Measurements from ENCODE around the gene RBBP5. TPM values are rescaled to one million over a fixed set of nuclear protein-coding genes. Genes with fewer than 3 reads are reported as not detected.

RBBP5 gene
- total RNA-seq, 2 experiments from 2014 or later, result 22.8 to 23.0 TPM

DNA sequence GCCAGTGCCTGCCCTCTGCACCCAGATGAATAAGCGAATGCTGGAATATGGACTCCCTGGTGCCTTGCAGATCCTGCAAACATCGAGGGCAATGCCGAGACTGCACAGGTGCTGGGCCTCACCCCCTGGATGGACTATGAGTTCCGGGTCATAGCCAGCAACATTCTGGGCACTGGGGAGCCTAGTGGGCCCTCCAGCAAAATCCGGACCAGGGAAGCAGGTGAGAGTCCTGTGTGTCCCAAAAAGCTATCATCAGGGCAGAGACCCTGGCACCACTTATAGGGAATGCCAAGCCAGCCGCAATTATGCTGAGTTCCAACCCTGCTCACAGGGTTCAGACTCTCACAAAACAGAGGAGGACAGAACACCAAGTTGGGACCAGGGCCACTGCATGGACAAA lies 54.7 kb downstream of the RBBP5 start:
- no peak for DNase-seq
- CTCF ChIA-PET, result no interaction called here
- Mint-ChIP-seq H3K27ac (no peak overlapping the region), H3K4me1 (no peaks in the 10 kb centered on the region), H3K27me3 (no peaks in the 10 kb centered on the region), H3K36me3 (no peaks in the 10 kb centered on the region), H3K4me3 (no peak overlapping the region), H3K9me3 (ENCODE audit: low read depth) (no peaks in the 10 kb centered on the region)
- no peak for ATAC-seq

DNA sequence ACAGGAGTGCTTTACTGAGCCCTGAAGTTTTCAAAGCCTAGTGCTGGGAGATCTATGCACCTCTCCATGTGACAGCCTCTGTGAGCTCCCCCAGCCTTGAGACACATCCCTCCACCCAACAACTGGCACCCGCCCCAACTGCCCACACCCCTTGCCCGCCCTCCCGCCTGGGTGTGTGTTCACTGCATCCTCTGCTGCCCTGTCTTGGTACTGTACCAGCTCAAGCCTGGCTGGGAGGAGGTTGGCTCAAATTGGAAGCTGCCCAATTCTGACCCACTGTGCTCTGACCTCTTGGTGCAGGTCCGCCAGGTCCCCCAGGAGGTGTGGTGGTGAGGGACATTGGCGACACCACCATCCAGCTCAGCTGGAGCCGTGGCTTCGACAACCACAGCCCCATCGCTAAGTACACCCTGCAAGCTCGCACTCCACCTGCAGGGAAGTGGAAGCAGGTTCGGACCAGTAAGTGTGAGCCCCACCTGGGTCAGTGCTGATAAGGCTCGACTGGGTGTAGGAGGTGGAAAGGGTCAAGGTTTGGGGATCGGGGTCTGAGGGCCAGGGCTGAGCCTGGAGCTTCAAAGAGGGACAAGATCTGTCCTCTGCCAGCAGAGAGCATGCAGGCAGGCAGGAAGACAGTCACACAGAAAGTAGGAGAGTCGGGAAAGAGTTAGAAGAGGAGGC lies 55.5 kb downstream of the RBBP5 start:
- ATAC-seq (no peak), DNase-seq (no peak)
- H3K27ac Mint-ChIP-seq, result no peak overlapping the region
- no peak overlapping the region for H3K4me3 Mint-ChIP-seq
- CTCF ChIA-PET, result interaction anchor here (1.2 kb wide), 1 partner anchor 77 kb away, joined by 5 read pairs; no protein-coding TSS in a partner anchor
- H3K27me3 Mint-ChIP-seq, result no peaks in the 10 kb centered on the region
- no peaks in the 10 kb centered on the region for H3K4me1 Mint-ChIP-seq
- no peaks in the 10 kb centered on the region for H3K9me3 Mint-ChIP-seq (ENCODE audit: low read depth)
- no peaks in the 10 kb centered on the region for H3K36me3 Mint-ChIP-seq

DNA sequence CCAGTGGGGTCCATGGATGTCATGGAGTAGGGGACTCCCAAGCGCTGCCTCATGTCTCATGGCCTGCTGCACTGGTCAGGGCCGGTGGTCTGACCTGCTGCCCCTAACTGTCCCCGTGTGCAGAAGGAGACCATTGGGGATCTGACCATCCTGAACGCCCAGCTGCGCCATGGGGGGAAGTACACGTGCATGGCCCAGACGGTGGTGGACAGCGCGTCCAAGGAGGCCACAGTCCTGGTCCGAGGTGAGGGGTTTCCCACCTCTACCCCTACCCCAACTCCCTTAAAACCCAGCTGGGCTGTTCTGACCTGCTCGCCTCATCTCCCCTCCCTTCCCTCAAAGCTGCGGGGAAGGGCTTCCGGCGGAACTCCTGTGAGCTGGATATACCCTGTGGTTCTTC lies 56.1 kb downstream of the RBBP5 start:
- H3K4me1 Mint-ChIP-seq, result no peaks in the 10 kb centered on the region
- H3K36me3 Mint-ChIP-seq, result no peaks in the 10 kb centered on the region
- DNase-seq (no peak), ATAC-seq (no peak)
- no peaks in the 10 kb centered on the region for H3K9me3 Mint-ChIP-seq (ENCODE audit: low read depth)
- no peak overlapping the region for H3K4me3 Mint-ChIP-seq
- H3K27me3 Mint-ChIP-seq, result no peaks in the 10 kb centered on the region
- no peak overlapping the region for H3K27ac Mint-ChIP-seq
- CTCF ChIA-PET, result interaction anchor here (1.2 kb wide), 1 partner anchor 76 kb away, joined by 5 read pairs; no protein-coding TSS in a partner anchor

DNA sequence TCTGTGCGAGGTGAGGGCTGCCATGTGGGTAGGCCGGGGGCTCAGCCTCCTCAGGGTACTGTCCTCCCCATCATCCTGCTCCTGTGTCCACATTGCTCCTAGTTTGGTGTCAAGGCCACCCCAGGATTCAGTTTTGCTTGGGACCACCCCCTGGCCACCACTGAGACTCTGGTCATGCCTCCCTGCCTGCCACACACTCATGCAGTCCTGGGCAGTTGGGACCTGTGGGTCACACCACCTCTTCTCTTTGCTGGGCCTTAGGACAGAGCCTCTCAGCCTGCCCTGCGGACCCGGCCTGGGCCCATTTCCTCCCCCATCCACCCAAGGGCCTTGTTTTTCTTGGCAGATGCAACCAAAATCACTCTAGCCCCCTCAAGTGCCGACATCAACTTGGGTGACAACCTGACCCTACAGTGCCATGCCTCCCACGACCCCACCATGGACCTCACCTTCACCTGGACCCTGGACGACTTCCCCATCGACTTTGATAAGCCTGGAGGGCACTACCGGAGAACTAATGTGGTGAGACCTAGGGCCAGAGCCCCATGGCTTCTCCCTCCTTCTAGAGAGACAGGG lies 56.9 kb downstream of the RBBP5 start:
- Mint-ChIP-seq H3K27me3 (no peaks in the 10 kb centered on the region), H3K36me3 (no peaks in the 10 kb centered on the region), H3K4me3 (no peak overlapping the region), H3K27ac (no peak overlapping the region), H3K9me3 (ENCODE audit: low read depth) (no peaks in the 10 kb centered on the region), H3K4me1 (no peaks in the 10 kb centered on the region)
- ATAC-seq (no peak), DNase-seq (no peak)
- CTCF ChIA-PET, result no interaction called here

DNA sequence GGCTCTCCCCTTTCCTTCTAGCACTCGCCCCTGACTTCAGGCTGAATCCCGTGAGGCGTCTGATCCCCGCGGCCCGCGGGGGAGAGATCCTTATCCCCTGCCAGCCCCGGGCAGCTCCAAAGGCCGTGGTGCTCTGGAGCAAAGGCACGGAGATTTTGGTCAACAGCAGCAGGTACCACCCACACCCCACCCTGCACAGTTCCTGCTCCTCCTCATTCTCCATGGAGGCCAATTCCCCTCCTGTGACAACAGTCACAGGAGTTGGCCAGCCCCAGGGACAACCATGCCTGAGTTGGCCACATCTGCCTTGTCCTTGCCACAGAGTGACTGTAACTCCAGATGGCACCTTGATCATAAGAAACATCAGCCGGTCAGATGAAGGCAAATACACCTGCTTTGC lies 57.5 kb downstream of the RBBP5 start:
- Mint-ChIP-seq H3K27me3 (no peaks in the 10 kb centered on the region), H3K36me3 (no peaks in the 10 kb centered on the region), H3K9me3 (ENCODE audit: low read depth) (no peaks in the 10 kb centered on the region), H3K4me1 (no peaks in the 10 kb centered on the region), H3K27ac (no peak overlapping the region), H3K4me3 (no peak overlapping the region)
- CTCF ChIA-PET, result interaction anchor here (0.6 to 3.9 kb wide), 2 partner anchors 18 to 652 kb away, joined by 3 to 28 read pairs; partner anchors contain the start of gene TMEM81
- no peak for ATAC-seq
- no peak for DNase-seq

DNA sequence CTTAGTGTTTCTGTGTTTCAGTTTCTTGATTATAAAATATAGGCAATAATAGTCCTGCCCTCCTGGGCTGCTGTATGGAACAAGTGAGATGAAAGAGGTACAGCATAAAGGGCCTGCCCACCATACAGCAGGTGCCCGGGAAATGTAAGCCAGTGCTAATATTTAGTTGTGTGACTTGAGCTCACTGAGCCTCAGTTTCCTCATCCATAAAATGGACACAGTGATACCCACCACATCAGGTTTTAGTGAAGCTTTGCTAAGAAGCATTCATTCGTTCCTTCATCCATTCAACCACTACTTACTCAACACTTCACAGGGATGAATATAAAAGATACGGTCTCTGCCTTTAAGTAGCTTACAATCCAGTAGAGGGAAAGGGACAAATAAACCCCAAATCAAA lies 58.9 kb downstream of the RBBP5 start:
- Mint-ChIP-seq H3K4me1 (no peaks in the 10 kb centered on the region), H3K27ac (no peak overlapping the region)
- ATAC-seq, result no peak

DNA sequence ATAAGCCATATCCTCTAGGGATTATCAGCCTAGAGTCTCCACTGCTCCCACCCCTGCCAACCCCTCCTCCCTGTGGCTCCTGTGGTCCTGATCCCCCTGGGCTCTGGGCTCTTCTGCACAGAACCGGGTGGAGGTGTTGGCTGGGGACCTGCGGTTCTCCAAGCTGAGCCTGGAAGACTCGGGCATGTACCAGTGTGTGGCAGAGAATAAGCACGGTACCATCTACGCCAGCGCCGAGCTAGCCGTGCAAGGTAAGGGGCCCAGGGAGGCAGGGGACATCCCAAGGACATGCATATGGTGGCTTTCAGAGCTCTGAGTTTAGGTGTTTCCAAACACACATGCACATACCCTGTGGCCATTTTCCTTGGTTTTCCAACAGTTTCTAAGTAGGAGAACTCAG lies 59.5 kb downstream of the RBBP5 start:
- DNase-seq (no peak), ATAC-seq (no peak)
- CTCF ChIA-PET, result interaction anchor here (0.6 to 3.9 kb wide), 38 partner anchors 9 to 496 kb away, joined by 3 to 103 read pairs (median 6); partner anchors contain the start of genes RBBP5 and TMEM81
- Mint-ChIP-seq H3K4me3 (no peak overlapping the region), H3K27me3 (no peaks in the 10 kb centered on the region), H3K27ac (no peak overlapping the region), H3K4me1 (no peaks in the 10 kb centered on the region), H3K36me3 (no peaks in the 10 kb centered on the region), H3K9me3 (ENCODE audit: low read depth) (no peaks in the 10 kb centered on the region)

More for the DNA sequence above, 58.9 kb downstream of the RBBP5 start:
- Mint-ChIP-seq H3K36me3 (no peaks in the 10 kb centered on the region), H3K9me3 (ENCODE audit: low read depth) (no peaks in the 10 kb centered on the region), H3K4me3 (no peak overlapping the region), H3K27me3 (no peaks in the 10 kb centered on the region)
- CTCF ChIA-PET, result interaction anchor here (0.6 to 3.9 kb wide), 16 partner anchors 8 to 210 kb away, joined by 3 to 103 read pairs (median 10); partner anchors contain the start of gene TMEM81
- DNase-seq, result no peak

DNA sequence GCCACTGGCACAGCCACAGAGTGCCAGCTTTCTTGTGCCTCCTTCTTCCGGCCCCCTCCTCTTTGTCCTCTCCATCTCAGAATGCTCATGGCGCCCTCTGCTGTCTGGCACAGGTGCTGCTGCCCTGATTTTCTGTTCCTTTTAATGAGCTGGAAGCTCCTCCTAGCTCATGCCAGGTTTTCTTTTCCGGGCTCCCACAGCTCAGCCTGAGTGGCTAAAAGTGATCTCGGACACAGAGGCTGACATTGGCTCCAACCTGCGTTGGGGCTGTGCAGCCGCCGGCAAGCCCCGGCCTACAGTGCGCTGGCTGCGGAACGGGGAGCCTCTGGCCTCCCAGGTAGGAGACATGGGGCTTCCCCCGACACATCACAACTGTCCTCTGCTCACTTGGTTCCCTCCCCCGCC lies 60.1 kb downstream of the RBBP5 start:
- CTCF ChIA-PET, result interaction anchor here (0.6 to 3.9 kb wide), 68 partner anchors 10 to 850 kb away, joined by 3 to 103 read pairs (median 4); partner anchors contain the start of genes RBBP5 and TMEM81
- H3K36me3 Mint-ChIP-seq, result no peaks in the 10 kb centered on the region
- ATAC-seq, result peak; percentile 61

DNA sequence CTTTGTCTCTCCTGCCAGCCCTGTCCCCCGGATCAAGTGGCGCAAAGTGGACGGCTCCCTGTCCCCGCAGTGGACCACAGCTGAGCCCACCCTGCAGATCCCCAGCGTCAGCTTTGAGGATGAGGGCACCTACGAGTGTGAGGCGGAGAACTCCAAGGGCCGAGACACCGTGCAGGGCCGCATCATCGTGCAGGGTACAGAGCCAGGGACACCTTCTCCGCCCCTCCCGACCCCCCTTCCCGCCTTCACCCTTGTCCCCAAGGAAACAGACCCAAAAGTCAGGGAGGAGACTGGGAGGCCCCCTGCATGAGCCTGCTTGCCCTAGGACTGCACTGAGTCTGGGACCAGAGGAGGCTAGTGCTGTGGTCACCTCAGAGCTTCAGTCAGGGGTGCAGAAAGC lies 60.6 kb downstream of the RBBP5 start:
- ATAC-seq, result peak; percentile 12

More for the DNA sequence above, 60.1 kb downstream of the RBBP5 start:
- H3K27me3 Mint-ChIP-seq, result no peaks in the 10 kb centered on the region
- no peak overlapping the region for H3K4me3 Mint-ChIP-seq
- H3K9me3 Mint-ChIP-seq (ENCODE audit: low read depth), result no peaks in the 10 kb centered on the region
- DNase-seq, result peak; percentile 81
- no peak overlapping the region for H3K27ac Mint-ChIP-seq
- H3K4me1 Mint-ChIP-seq, result no peaks in the 10 kb centered on the region

DNA sequence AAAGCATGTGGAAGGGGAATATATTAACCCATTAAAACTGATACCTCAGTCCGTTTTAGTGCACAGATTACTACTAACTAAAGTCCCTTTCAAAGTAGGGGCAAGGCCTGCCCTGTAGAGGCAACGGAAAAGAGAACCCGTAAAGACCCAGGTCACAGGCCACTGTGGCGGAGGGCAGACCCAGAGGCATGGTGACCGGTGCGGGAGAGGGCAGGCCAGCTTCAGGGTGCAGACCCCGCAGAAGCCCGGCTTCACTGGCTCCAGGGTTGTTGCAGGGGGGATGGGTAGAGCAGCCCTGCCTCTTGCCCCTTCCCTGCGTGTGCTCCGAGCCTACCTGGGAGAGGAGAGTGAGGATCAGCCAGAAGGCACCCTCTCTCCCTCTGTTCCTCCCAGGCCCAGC lies 61.0 kb downstream of the RBBP5 start:
- no peaks in the 10 kb centered on the region for H3K27me3 Mint-ChIP-seq
- H3K4me3 Mint-ChIP-seq, result no peak overlapping the region
- H3K36me3 Mint-ChIP-seq, result no peaks in the 10 kb centered on the region
- no peaks in the 10 kb centered on the region for H3K4me1 Mint-ChIP-seq
- H3K9me3 Mint-ChIP-seq (ENCODE audit: low read depth), result no peaks in the 10 kb centered on the region
- CTCF ChIA-PET, result interaction anchor here (1.2 to 3.9 kb wide), 26 partner anchors 9 to 293 kb away, joined by 3 to 103 read pairs (median 7); partner anchors contain the start of genes RBBP5 and TMEM81
- ATAC-seq, result no peak
- no peak overlapping the region for H3K27ac Mint-ChIP-seq
- no peak for DNase-seq

More for the DNA sequence above, 60.6 kb downstream of the RBBP5 start:
- Mint-ChIP-seq H3K36me3 (no peaks in the 10 kb centered on the region), H3K9me3 (ENCODE audit: low read depth) (no peaks in the 10 kb centered on the region), H3K27ac (no peak overlapping the region), H3K4me3 (no peak overlapping the region), H3K27me3 (no peaks in the 10 kb centered on the region), H3K4me1 (no peaks in the 10 kb centered on the region)
- CTCF ChIA-PET, result interaction anchor here (0.6 to 3.9 kb wide), 55 partner anchors 10 to 293 kb away, joined by 3 to 103 read pairs (median 5); partner anchors contain the start of genes RBBP5 and TMEM81
- no peak for DNase-seq

DNA sequence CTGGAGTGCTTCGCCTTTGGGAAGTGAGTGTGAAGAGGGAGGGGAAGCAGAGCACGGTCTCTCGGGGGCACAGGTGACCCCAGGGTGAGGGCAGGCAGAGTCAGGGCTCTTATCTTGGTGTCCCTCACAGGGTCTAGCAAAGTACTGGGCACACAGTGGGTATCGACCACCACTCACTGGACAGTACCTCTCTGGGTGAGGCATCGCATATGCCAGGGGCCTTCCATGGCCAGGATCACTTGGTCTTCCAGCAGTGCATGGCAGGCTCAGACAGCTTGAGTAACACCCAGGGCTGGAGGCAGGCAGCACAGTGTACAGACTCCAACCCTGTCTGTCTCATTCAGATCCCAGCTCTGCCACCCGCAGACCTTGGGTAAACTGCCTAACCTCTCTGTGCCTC lies 62.1 kb downstream of the RBBP5 start:
- CTCF ChIA-PET, result no interaction called here

DNA sequence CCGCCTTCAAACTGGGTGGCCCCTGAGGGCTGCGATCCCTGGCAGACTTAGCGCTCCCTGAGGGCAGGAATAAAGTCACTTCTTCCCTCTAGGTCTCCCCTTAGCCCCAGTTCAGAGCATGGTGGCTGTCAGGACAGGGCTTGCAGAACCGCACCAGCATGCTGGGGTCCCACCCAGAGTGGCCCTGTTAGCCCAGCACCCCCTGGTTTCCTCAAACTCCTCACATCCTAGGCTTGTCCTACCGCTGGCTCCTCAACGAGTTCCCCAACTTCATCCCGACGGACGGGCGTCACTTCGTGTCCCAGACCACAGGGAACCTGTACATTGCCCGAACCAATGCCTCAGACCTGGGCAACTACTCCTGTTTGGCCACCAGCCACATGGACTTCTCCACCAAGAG lies 62.9 kb downstream of the RBBP5 start:
- Mint-ChIP-seq H3K4me1 (no peaks in the 10 kb centered on the region), H3K9me3 (ENCODE audit: low read depth) (no peaks in the 10 kb centered on the region), H3K27ac (no peak overlapping the region), H3K4me3 (no peak overlapping the region), H3K36me3 (no peaks in the 10 kb centered on the region), H3K27me3 (no peaks in the 10 kb centered on the region)
- ATAC-seq (no peak), DNase-seq (no peak)
- CTCF ChIA-PET, result no interaction called here

More for the DNA sequence above, 62.1 kb downstream of the RBBP5 start:
- DNase-seq (no peak), ATAC-seq (no peak)
- no peaks in the 10 kb centered on the region for H3K9me3 Mint-ChIP-seq (ENCODE audit: low read depth)
- no peaks in the 10 kb centered on the region for H3K4me1 Mint-ChIP-seq
- no peaks in the 10 kb centered on the region for H3K27me3 Mint-ChIP-seq
- H3K36me3 Mint-ChIP-seq, result no peaks in the 10 kb centered on the region
- H3K4me3 Mint-ChIP-seq, result no peak overlapping the region
- H3K27ac Mint-ChIP-seq, result no peak overlapping the region

DNA sequence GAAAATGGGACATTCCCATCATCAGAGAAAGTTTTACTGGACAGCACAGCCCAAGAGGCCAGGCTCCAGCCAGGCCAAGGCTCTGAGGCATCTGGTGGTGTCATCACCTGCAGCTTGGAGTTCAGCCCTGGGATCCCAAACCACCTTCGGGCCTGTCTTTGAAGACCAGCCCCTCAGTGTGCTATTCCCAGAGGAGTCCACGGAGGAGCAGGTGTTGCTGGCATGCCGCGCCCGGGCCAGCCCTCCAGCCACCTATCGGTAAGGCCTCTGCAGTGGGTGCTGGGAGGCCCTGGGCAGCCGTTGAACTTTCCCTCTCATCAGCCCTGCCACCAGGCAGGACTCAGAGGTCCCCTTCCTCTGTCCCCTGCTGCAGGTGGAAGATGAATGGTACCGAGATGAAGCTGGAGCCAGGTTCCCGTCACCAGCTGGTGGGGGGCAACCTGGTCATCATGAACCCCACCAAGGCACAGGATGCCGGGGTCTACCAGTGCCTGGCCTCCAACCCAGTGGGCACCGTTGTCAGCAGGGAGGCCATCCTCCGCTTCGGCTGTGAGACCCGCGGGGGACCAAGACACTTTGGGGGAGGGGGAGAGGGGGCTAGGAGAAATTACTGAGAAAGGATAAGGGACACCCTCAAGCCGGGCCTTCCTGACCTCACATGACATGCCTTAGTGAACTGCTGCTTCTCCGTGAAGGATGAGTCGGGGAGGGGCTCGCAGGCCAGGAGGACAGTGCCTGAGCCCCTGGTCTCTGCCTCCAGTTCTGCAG lies 63.8 kb downstream of the RBBP5 start:
- Mint-ChIP-seq H3K27me3 (no peaks in the 10 kb centered on the region), H3K9me3 (ENCODE audit: low read depth) (no peaks in the 10 kb centered on the region), H3K27ac (no peak overlapping the region), H3K4me3 (no peak overlapping the region), H3K36me3 (no peaks in the 10 kb centered on the region), H3K4me1 (no peaks in the 10 kb centered on the region)
- DNase-seq (no peak), ATAC-seq (no peak)
- CTCF ChIA-PET, result no interaction called here

Data from activated CD8-positive, alpha-beta memory T cell treated with anti-CD3 and anti-CD28 coated beads, Interleukin-2, amount 10 ng/mL, durations not matched to agents 7 days and 5 days (primary cell).